KMS-11 (cell line): ENCODE data around the gene ZNF202.
"Not testable (repeated sequence)": the region's sequence is repeated elsewhere in the genome, so short reads cannot be mapped to it uniquely, and the experiment has no call there.

Source experiments
- H2AFZ ChIP-seq: fragments of 200-600 bp; sonication (generic); 2 replicates; pipeline ENCODE4 v1.6.1; 2016; ENCODE audit warnings: antibody characterized with exemption, mixed run types, low read depth
- H3K27ac ChIP-seq: fragments of 200-600 bp; sonication (generic); 2 replicates; pipeline ENCODE4 v1.6.1; 2016; ENCODE audit warnings: mild to moderate bottlenecking, mixed run types
- H3K27me3 ChIP-seq: fragments of 200-600 bp; sonication (generic); 2 replicates; pipeline ENCODE4 v1.6.1; 2017; ENCODE audit warnings: mild to moderate bottlenecking, low read depth, mixed run types, moderate library complexity; ENCODE audit not compliant: insufficient read depth
- H3K36me3 ChIP-seq: fragments of 200-600 bp; sonication (generic); 2 replicates; pipeline ENCODE4 v1.6.1; 2017; ENCODE audit warnings: mild to moderate bottlenecking, mixed run types; ENCODE audit not compliant: insufficient read depth
- H3K4me1 ChIP-seq: fragments of 200-600 bp; sonication (generic); 2 replicates; pipeline ENCODE4 v1.6.1; 2016; ENCODE audit warnings: mild to moderate bottlenecking, low read depth, mixed run types; ENCODE audit not compliant: poor library complexity, severe bottlenecking
- H3K4me2 ChIP-seq: fragments of 200-600 bp; sonication (generic); 2 replicates; pipeline ENCODE4 v1.7.0; 2016; ENCODE audit warnings: mild to moderate bottlenecking, mixed run types
- H3K4me3 ChIP-seq: fragments of 200-600 bp; sonication (generic); IDR thresholded peaks from 2 replicates; pipeline ENCODE4 v1.6.1; 2017; ENCODE audit warnings: low read depth, low read length, mixed read lengths; ENCODE audit not compliant: insufficient read depth
- H3K79me2 ChIP-seq: fragments of 200-600 bp; sonication (generic); 2 replicates; pipeline ENCODE4 v1.6.1; 2016; ENCODE audit warnings: low read depth, mixed run types; ENCODE audit not compliant: insufficient read depth
- H3K9ac ChIP-seq: fragments of 200-600 bp; sonication (generic); 2 replicates; pipeline ENCODE4 v1.6.1; 2016; ENCODE audit warnings: mild to moderate bottlenecking, mixed run types
- H4K20me1 ChIP-seq: fragments of 200-600 bp; sonication (generic); 2 replicates; pipeline ENCODE4 v1.6.1; 2016; ENCODE audit warnings: mild to moderate bottlenecking, mixed run types; ENCODE audit not compliant: insufficient read depth
- CTCF ChIP-seq: fragments of 200-600 bp; sonication (generic); conservative IDR thresholded peaks from 2 replicates; pipeline ENCODE4 v1.6.1; 2017; ENCODE audit warnings: low read depth, mild to moderate bottlenecking, antibody characterized with exemption, low read length, moderate library complexity, mixed read lengths

The ZNF202 gene

DNA sequence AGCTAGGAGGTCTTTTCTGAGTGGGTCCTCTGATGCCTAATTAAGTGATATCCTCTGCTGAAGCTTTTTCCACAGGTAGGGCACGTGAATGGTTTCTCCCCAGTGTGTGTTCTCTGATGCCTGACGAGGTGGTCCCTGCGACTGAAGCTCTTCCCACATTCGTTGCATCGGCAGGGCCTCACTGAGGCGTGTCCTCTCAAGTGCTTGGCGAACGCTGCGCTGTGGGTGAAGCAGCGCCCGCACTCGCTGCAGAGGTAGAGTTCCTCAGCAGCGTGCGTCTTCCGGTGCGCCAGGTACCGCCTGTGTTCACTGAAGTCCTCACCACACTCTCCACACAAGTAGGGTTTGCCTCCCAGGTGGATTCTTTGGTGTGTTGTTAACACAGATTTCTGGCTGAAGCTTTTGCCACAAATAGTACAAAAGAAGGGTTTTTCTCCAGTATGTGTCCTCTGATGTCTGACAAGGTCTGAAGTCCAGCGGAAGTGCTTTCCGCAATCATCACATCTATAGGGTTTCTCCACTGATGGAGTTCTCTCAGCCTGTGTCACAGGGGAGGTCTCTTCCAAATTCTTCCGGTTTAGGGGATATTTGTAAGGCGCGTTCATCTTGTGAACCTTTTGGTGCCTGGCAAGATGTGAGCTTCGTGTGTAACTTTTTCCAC is 15.3 kb downstream of the ZNF202 start:
- Histone ChIP-seq H3K4me3 (no peak overlapping the region), H4K20me1 (no peaks in the 10 kb centered on the region), H3K27ac (no peak overlapping the region), H3K79me2 (no peaks in the 10 kb centered on the region), H3K4me2 (no peak overlapping the region), H3K36me3 (no peaks in the 10 kb centered on the region; the same call in 1 of the 2 replicates), H3K4me1 (no peaks in the 10 kb centered on the region), H3K9ac (no peak overlapping the region), H3K27me3 (no peaks in the 10 kb centered on the region), H2AFZ (no peak overlapping the region)
- TF ChIP-seq CTCF: no peak

DNA sequence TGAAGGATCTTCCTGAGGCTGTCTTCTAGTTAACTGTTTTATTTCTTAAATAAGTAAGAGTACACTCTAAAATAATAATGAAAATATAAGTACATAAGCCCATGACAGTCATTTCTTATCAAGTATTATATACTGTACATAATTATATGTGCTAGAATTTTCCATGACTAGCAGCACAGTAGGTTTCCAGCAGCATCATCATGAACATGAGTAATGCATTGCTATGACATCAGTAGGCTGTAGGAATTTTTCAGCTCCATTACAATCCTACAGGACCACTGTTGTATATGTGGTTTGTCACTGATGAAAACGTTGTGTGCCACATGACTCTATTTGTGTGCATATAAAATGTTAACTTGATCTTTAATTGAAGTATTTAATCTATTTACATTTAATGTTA is 22.0 kb downstream of the ZNF202 start:
- Histone ChIP-seq H3K27me3 (no peaks in the 10 kb centered on the region), H2AFZ (no peak overlapping the region), H3K79me2 (no peaks in the 10 kb centered on the region), H3K9ac (no peak overlapping the region), H3K4me1 (no peaks in the 10 kb centered on the region), H3K27ac (no peak overlapping the region), H3K36me3 (no peaks in the 10 kb centered on the region), H3K4me3 (no peak overlapping the region), H3K4me2 (no peak overlapping the region), H4K20me1 (no peaks in the 10 kb centered on the region)
- no peak for TF ChIP-seq CTCF

GRCh38 chr11:123718469-123718868 is 23.0 kb downstream of the ZNF202 start:
- no peak for TF ChIP-seq CTCF
- Histone ChIP-seq H2AFZ (no peak overlapping the region), H3K9ac (no peak overlapping the region), H3K27me3 (no peaks in the 10 kb centered on the region), H3K36me3 (no peaks in the 10 kb centered on the region), H3K4me1 (no peaks in the 10 kb centered on the region), H4K20me1 (no peaks in the 10 kb centered on the region), H3K27ac (no peak overlapping the region), H3K4me3 (no peak overlapping the region), H3K79me2 (no peaks in the 10 kb centered on the region), H3K4me2 (no peak overlapping the region)

- no peak for TF ChIP-seq CTCF
These were observed 23.4 kb downstream of the ZNF202 start for GRCh38 chr11:123718063-123718462.

GRCh38 chr11:123712627-123713026 is 28.8 kb downstream of the ZNF202 start:
- H3K36me3 ChIP-seq, H2AFZ ChIP-seq, H4K20me1 ChIP-seq, H3K27ac ChIP-seq, H3K27me3 ChIP-seq, H3K4me2 ChIP-seq, H3K9ac ChIP-seq, H3K4me1 ChIP-seq, H3K79me2 ChIP-seq, H3K4me3 ChIP-seq: not testable (repeated sequence)

More at GRCh38 chr11:123718063-123718462, 23.4 kb downstream of the ZNF202 start:
- H3K4me1 ChIP-seq: no peaks in the 10 kb centered on the region
- H3K27ac ChIP-seq: no peak overlapping the region
- H3K79me2 ChIP-seq: no peaks in the 10 kb centered on the region
- no peaks in the 10 kb centered on the region for H3K36me3 ChIP-seq
- H3K9ac ChIP-seq: no peak overlapping the region
- H3K4me2 ChIP-seq: no peak overlapping the region
- H2AFZ ChIP-seq: no peak overlapping the region
- H4K20me1 ChIP-seq: no peaks in the 10 kb centered on the region
- no peak overlapping the region for H3K4me3 ChIP-seq
- no peaks in the 10 kb centered on the region for H3K27me3 ChIP-seq
